ENCODE measurements around the gene RBFOX2.

Gene RBFOX2

GRCh38 chr22:35892192-35892591 lies 136.4 kb downstream of the RBFOX2 start:
- no peak for DNase-seq

GRCh38 chr22:35891442-35891841 lies 137.2 kb downstream of the RBFOX2 start:
- no peak for DNase-seq

- DNase-seq: no peak
These were observed 139.6 kb downstream of the RBFOX2 start for GRCh38 chr22:35889071-35889470.

- DNase-seq: no peak
These were observed 140.3 kb downstream of the RBFOX2 start for GRCh38 chr22:35888181-35888870.

GRCh38 chr22:35887296-35887875 lies 141.2 kb downstream of the RBFOX2 start:
- no peak for DNase-seq

GRCh38 chr22:35886309-35886708 lies 142.3 kb downstream of the RBFOX2 start:
- no peak for DNase-seq

- no peak for DNase-seq
These were observed 144.1 kb downstream of the RBFOX2 start for GRCh38 chr22:35884529-35884928.

GRCh38 chr22:35883031-35883620 lies 145.5 kb downstream of the RBFOX2 start:
- DNase-seq: no peak

GRCh38 chr22:35882211-35883030 lies 146.2 kb downstream of the RBFOX2 start:
- peak; percentile 34 for DNase-seq

GRCh38 chr22:35879351-35879750 lies 149.3 kb downstream of the RBFOX2 start:
- DNase-seq: no peak

- DNase-seq: no peak
These were observed 155.2 kb downstream of the RBFOX2 start for GRCh38 chr22:35873426-35873825.

GRCh38 chr22:35872451-35872850 lies 156.2 kb downstream of the RBFOX2 start:
- DNase-seq: no peak

GRCh38 chr22:35870517-35871293 lies 157.9 kb downstream of the RBFOX2 start:
- no peak for DNase-seq

GRCh38 chr22:35868938-35869337 lies 159.7 kb downstream of the RBFOX2 start:
- DNase-seq: no peak

- no peak for DNase-seq
These were observed 162.0 kb downstream of the RBFOX2 start for GRCh38 chr22:35866651-35867050.

- DNase-seq: no peak
These were observed 164.0 kb downstream of the RBFOX2 start for GRCh38 chr22:35864545-35865165.

- no peak for DNase-seq
These were observed 165.2 kb downstream of the RBFOX2 start for GRCh38 chr22:35863432-35863831.

- DNase-seq: no peak
These were observed 165.9 kb downstream of the RBFOX2 start for GRCh38 chr22:35862697-35863096.

- DNase-seq: no peak
These were observed 167.2 kb downstream of the RBFOX2 start for GRCh38 chr22:35861451-35861850.

GRCh38 chr22:35860837-35861236 lies 167.8 kb downstream of the RBFOX2 start:
- DNase-seq: no peak

GRCh38 chr22:35860087-35860733 lies 168.4 kb downstream of the RBFOX2 start:
- no peak for DNase-seq

- DNase-seq: no peak
These were observed 174.3 kb downstream of the RBFOX2 start for GRCh38 chr22:35854334-35854733.
